COLO829 (cell line): Measurements from ENCODE around the gene ZBTB47.

ENCODE experiments used
- DNase-seq: peaks from one replicate; pipeline ENCODE4 v3.0.0; 2012; ENCODE audit warnings: low spot score

ZBTB47 gene

GRCh38 chr3:42712688-42713372 is 59.3 kb downstream of the ZBTB47 start:
- DNase-seq: no peak

- DNase-seq: no peak
Observed at GRCh38 chr3:42713747-42714146, 60.2 kb downstream of the ZBTB47 start.

- no peak for DNase-seq
Observed at GRCh38 chr3:42714171-42714852, 60.8 kb downstream of the ZBTB47 start.
